HK-2 (cell line): ENCODE data around the gene RPE65.
A peak's percentile ranks its signal among the peaks of the same experiment; 100 is the strongest.
"Not testable (repeated sequence)": the region's sequence is repeated elsewhere in the genome, so short reads cannot be mapped to it uniquely, and the experiment has no call there.

ENCODE experiments used
- DNase-seq: peaks from one replicate; pipeline ENCODE4 v3.0.0-alpha.2; 2018; ENCODE audit not compliant: unreplicated experiment

The RPE65 gene

GRCh38 chr1:68449901-68450300 is at the start of gene RPE65:
TSS of gene RPE65 (minus strand) at chr1:68449954. CDS start at chr1:68449905, 49 bp downstream.
- no peak for DNase-seq

- no peak for DNase-seq
Measured at GRCh38 chr1:68497358-68497698, 47.6 kb upstream of the RPE65 start.

DNA sequence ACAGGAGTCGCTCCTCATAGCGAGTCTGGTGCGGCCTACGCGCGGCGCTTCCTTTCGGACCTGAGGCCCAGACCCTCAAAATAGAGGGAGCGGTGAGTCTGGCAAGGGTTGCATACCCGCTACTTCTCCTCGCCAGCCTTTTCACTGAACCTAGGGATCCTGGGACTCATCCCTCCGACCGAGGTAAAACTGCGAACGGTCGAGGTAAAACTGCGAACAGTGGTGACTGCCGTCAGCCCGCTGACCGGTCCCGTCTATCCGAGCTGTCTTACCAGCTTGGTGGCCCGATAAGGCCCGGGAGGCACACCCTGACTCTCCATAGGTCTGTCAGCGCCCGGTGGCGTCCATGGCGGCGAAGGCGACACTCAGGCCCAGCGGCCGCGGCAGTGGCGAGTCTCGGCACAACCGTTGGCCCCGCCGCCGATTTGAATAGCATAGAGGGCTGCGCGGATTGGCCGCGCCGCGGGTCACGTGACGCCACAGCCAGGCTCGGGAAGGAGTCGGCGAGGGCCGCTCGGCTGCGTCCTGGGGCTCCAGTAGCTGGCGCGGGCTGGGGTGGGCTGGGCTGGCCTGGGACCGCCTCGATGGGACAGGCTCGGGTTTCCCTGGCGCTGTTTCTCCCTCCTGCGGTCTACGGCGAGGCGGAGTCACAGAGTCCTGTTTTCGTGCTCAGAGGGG is 47.1 kb upstream of the RPE65 start, which contains the start of gene DEPDC1:
Gene DEPDC1 (minus strand): TSS at position 403 of the 678 bp plus-strand sequence. CDS start 83 bp downstream, at position 320.
- peak; percentile 98 for DNase-seq

DNA sequence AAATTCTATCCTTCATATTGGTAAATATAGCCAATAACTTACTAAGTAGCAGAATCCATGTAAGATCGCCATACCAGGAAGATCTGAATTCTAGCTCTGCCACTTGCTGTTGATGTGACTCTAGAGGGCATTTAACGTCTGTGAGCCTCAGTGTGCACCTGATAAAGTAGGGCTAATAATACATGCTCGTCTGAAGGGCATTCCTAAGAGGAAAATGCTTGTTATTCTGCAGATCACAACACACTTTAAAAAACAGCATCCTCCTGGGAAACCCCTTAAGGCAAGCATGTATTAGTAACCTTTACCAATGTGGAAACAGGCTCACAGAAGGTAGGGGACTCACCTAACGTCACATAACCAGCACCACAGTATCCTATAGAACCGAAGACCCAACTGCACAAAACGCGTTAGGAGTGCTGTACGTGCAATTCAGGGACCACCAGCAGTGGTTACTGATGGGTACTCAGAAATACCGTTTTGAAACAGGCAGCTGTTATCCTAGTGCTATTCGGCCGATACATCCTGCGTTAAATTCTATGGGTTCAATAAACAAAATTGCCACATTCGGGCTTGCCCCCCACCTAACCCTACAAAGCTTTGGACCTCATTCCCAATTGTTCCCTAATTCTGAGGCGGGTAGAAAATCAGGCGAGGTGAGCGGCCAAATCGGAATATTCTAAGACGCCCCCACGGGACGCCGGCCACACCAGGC is 46.4 kb upstream of the RPE65 start:
- peak; percentile 8 for DNase-seq

DNA sequence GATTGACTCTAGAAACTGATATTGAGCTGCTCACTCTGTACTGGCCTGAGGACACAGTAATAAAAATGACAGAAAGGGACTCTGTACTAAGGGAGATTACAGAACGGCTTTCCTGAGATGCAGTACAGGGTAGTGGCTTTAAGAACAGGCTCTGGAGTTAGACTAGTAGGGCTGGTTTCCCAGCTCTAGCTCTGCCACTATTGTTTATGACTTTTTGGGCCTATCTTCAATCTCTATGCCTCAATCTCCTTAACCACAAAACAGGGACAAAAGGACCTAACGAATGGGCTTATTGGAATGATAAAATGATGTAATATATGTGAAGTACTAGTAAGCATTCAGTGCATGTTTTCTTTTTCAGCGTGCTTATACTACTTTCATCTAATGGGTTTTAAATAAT is 45.8 kb upstream of the RPE65 start:
- no peak for DNase-seq

DNA sequence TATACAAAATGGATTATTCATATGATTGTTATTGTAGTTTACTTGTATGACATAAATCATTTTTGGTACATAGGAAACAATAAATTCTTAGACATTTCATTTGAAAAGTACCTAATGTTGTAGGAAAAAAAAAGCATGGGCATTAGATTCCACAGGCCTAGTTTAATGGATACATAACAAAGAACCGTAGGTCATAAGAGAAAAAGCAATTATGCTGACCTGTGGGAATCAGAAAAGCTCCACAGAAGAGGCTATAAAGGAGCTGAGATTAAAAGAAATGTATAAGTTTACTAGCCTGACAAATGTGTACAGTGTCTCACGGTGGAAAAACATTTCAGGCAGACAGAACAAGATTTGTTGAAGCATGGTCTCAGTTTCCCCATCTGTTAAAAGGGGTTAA is 43.4 kb upstream of the RPE65 start:
- DNase-seq = no peak

GRCh38 chr1:68492255-68492654 is 42.5 kb upstream of the RPE65 start:
- DNase-seq = not testable (repeated sequence)

- no peak for DNase-seq
Measured at GRCh38 chr1:68490046-68490651, 40.4 kb upstream of the RPE65 start.

GRCh38 chr1:68485431-68486022 is 35.8 kb upstream of the RPE65 start:
- no peak for DNase-seq

- DNase-seq = no peak
Measured at GRCh38 chr1:68484618-68485017, 34.9 kb upstream of the RPE65 start.

DNA sequence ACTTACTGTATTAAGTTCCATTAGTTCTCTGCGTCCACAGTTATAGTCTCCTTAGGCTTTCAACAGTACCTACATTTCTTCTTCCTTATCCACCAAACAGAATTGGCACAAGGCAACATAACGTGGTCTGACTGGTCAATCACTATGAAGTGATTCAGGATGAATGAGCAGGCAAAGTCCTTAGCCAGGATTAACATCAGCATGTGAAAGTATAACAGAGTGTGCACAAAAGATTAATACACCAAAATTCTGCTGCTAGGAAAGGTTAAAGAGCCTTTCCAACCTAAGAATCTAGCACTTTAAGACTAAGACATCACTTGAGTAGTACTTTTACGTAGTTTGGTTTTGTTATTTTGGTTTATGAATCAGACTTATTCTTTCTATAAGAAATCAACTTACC is 31.3 kb upstream of the RPE65 start:
- DNase-seq = no peak

- DNase-seq = peak; percentile 20
Measured at GRCh38 chr1:68479501-68479900, 29.7 kb upstream of the RPE65 start.

DNA sequence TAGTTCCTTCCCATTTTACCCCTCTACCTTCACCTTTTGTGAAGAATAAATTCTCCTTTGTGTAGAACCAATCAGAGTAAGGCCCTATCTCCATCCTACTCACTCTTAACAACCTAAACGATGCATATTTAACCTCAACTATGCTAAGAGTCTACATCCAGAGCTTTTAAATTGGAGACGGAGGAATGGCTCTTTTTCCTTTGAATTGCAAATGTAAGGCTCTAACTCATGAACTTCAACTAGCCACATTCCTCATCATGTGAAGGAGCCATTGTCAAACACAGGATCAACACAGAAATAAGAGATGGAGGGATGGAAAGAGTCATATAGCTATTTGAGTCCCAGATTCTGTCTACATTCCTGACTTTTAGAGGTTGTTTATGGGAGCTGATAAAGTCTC is 28.9 kb upstream of the RPE65 start:
- no peak for DNase-seq

GRCh38 chr1:68476626-68477025 is 26.9 kb upstream of the RPE65 start:
- DNase-seq = not testable (repeated sequence)

DNA sequence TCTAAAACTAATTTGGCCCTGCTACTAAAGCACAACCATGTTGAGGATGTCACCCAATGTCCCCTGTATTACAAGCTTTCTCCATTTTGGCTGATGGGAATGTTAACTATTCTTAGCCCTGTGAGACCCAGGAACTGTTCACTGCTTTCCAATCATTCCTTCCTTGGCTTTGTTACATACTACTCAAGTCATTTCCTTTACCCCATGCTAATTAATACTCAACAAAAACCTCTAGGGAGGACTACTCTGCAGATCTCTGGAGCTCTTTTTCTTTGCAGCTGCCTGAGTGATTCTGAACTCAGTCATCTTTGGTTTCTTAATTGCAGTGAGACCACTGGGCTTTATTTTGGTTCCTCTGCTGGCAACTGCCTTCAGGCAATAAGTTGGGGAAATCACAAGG is 23.3 kb upstream of the RPE65 start:
- DNase-seq = no peak

- no peak for DNase-seq
Measured at GRCh38 chr1:68470388-68470970, 20.7 kb upstream of the RPE65 start.

DNA sequence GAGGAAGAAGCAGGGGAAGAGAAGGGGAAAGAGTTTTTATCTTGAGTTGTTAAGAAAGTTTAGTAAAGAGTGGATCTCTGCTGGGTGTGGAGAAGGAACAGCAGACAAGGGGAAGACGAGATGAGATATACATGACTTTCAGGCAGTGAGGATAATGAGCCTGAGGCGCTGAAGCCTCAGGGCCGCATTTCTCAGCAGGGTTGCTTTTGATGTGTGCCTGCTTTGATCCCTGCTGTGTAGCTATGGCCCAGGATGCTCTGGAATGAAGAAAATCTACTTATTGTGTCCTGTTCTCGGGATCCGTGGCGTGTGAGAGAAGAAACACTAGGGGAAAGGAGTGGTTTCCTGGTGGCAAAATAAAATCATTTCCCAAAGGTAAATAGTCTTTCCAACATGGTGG is 15.1 kb upstream of the RPE65 start:
- DNase-seq = no peak

DNA sequence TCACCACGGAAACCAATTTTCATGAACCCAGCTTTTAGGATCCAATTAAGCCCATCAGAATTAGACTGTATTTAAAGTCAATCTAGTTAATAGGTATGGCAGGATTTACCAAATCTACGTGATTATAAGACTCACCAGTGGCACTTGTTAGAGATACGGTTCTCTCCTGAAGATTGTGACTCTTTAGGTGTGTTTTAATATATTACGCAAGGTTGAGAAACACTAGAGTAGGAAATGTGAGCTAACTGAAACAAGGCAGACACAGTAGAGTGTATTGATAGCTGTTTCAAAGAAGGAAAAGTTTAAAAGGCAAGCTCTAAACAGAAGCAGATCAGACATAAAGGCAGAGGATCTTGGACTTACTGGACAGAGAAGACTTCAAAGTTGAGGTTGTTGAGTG is 11.2 kb upstream of the RPE65 start:
- DNase-seq = no peak

- no peak for DNase-seq
Measured at GRCh38 chr1:68459796-68460195, 10.0 kb upstream of the RPE65 start.

- DNase-seq = no peak
Measured at GRCh38 chr1:68459091-68459490, 9.3 kb upstream of the RPE65 start.

GRCh38 chr1:68456202-68456601 is 6.4 kb upstream of the RPE65 start:
- DNase-seq = no peak

- DNase-seq = no peak
Measured at GRCh38 chr1:68454534-68454933, 4.8 kb upstream of the RPE65 start.
